GM23338 (cell line): ENCODE results near the gene MICALL2. TPM values are rescaled to one million over a fixed set of nuclear protein-coding genes. Genes with fewer than 3 reads are reported as not detected.

Source experiments
- CREB1 ChIP-seq: fragments of 250-450 bp; sonication (Bioruptor Pico); IDR thresholded peaks from 2 replicates; pipeline ENCODE4 v1.5.0; 2020; ENCODE audit warnings: low read depth, mild to moderate bottlenecking, moderate library complexity
- CTCF ChIP-seq, 2 experiments: fragments of 200-600 bp in 1 of 2; sonication (generic) in 1 of 2; conservative IDR thresholded peaks; 2 replicates each; pipeline versions ENCODE4 v1.5.1 to v1.6.1; 2016 to 2017; ENCODE audit warnings: antibody characterized with exemption in 2 of 2, low read depth in 2 of 2, mild to moderate bottlenecking in 2 of 2, moderate library complexity in 1 of 2
- EZH2 ChIP-seq: fragments of 200-600 bp; sonication (generic); IDR thresholded peaks from one replicate; pipeline ENCODE4 v1.8.0; 2017; ENCODE audit warnings: antibody characterized with exemption, mild to moderate bottlenecking, low read depth; ENCODE audit not compliant: unreplicated experiment
- NANOG ChIP-seq: IDR thresholded peaks from 2 replicates; pipeline ENCODE4 v1.6.1; 2016; ENCODE audit warnings: antibody characterized with exemption, borderline replicate concordance
- REST ChIP-seq: IDR thresholded peaks from one replicate; pipeline ENCODE4 v1.6.1; 2018; ENCODE audit warnings: antibody characterized with exemption; ENCODE audit not compliant: unreplicated experiment
- STAT1 ChIP-seq: IDR thresholded peaks from one replicate; pipeline ENCODE4 v1.6.1; 2016; ENCODE audit warnings: antibody characterized with exemption; ENCODE audit not compliant: unreplicated experiment
- ZNF462 ChIP-seq: fragments of 250-450 bp; sonication (Bioruptor Pico); IDR thresholded peaks from 2 replicates; pipeline ENCODE4 v1.5.0; 2020; ENCODE audit warnings: mild to moderate bottlenecking, moderate library complexity
- polyA plus RNA-seq: library from polyadenylated mRNA; unstranded; fragments of >200 nt; fragmentation: Nextera tagmentation; extraction: Ambion mirVana; gene quantifications from 2 replicates; pipeline ENCODE4 v1.2.1, GENCODE V29; 2016
- total RNA-seq: library from RNA; depleted of rRNA; stranded (reverse); fragments of >200 nt; shearing (Covaris generic); gene quantifications from 2 replicates; pipeline ENCODE4 v1.2.3, GENCODE V29; 2014

MICALL2 gene
- total and polyA plus RNA-seq, 2 experiments from 2014 or later = 7.0 to 13.0 TPM

- TF ChIP-seq ZNF462 (CRISPR knock-in tag) = no peak
- TF ChIP-seq STAT1 = no peak
- no peak for TF ChIP-seq REST
- TF ChIP-seq NANOG = no peak
- no peak for TF ChIP-seq EZH2
- no peak for TF ChIP-seq CREB1 (CRISPR knock-in tag)
- TF ChIP-seq CTCF (conservative IDR thresholded peaks at IDR 0.05; ENCODE audit: low read depth in 2 of 2) = no peak
Measured at GRCh38 chr7:1492640-1493039, 33.4 kb upstream of the MICALL2 start (continued).
